Measurements from ENCODE around the gene IER3IP1.

- TF ChIP-seq CTCF (conservative IDR thresholded peaks at IDR 0.05; ENCODE audit: low read length) (no peak), EZH2phosphoT487 (IDR thresholded peaks at IDR 0.05; ENCODE audit: borderline replicate concordance) (no peak)
Observed at GRCh38 chr18:47206945-47207637, 30.9 kb upstream of the IER3IP1 start.

All from Loucy (cell line).